Lung (tissue), 12 donors: ENCODE measurements around the gene QKI. TPM values are rescaled to one million over a fixed set of nuclear protein-coding genes. Genes with fewer than 3 reads are reported as not detected.

ENCODE experiments used
- ATAC-seq: fragments of 200-7000 bp; cut with Tn5 transposase; one replicate; pipeline ENCODE4 v1.9.1; 2020; ENCODE audit warnings: moderate number of reproducible peaks; ENCODE audit not compliant: insufficient read depth, low FRiP score
- DNase-seq, 3 donors: peaks; one replicate each; pipeline ENCODE4 v3.0.0-alpha.2; 2013 to 2017
- H3K27ac ChIP-seq, 2 donors: one replicate each; pipeline ENCODE4 v1.5.1; 2013; ENCODE audit warnings: mild to moderate bottlenecking in 2 of 2, moderate library complexity in 2 of 2, control low read depth in 1 of 2, inconsistent platforms in 1 of 2, low read depth in 1 of 2, low read length in 1 of 2
- H3K27me3 ChIP-seq, 3 donors: one replicate each; pipeline ENCODE4 v1.5.1; 2013; ENCODE audit warnings: low read length in 2 of 3; ENCODE audit not compliant: control insufficient read depth in 3 of 3, insufficient read depth in 3 of 3
- H3K36me3 ChIP-seq, 4 donors: one replicate each; pipeline ENCODE4 v1.5.1; 2013; ENCODE audit warnings: low read length in 4 of 4, mild to moderate bottlenecking in 1 of 4, moderate library complexity in 1 of 4; ENCODE audit not compliant: control insufficient read depth in 4 of 4, insufficient read depth in 4 of 4
- H3K4me1 ChIP-seq, 5 donors: one replicate each; pipeline ENCODE4 v1.5.1; 2013; ENCODE audit warnings: low read length in 5 of 5, mild to moderate bottlenecking in 2 of 5, moderate library complexity in 1 of 5; ENCODE audit not compliant: control insufficient read depth in 5 of 5, insufficient read depth in 5 of 5
- H3K4me3 ChIP-seq: one replicate; pipeline ENCODE4 v1.5.1; 2013; ENCODE audit warnings: mild to moderate bottlenecking, control low read depth, moderate library complexity
- H3K9ac ChIP-seq, 2 donors: one replicate each; pipeline ENCODE4 v1.5.1; 2013; ENCODE audit warnings: low read length in 2 of 2, control low read depth in 1 of 2; ENCODE audit not compliant: insufficient read depth in 1 of 2
- H3K9me3 ChIP-seq, 4 donors: one replicate each; pipeline ENCODE4 v1.5.1; 2013; ENCODE audit warnings: low read length in 3 of 4, mild to moderate bottlenecking in 1 of 4, moderate library complexity in 1 of 4; ENCODE audit not compliant: control insufficient read depth in 4 of 4, insufficient read depth in 3 of 4
- WGBS, 2 donors: extraction: QIAGEN DNeasy Blood & Tissue Kit; methylation state at CpG; one replicate each; pipeline ENCODE4 v1.1.7; 2013; 5-methylcytosine and 5-hydroxymethylcytosine counted together
- polyA plus RNA-seq, 2 donors: library from polyadenylated mRNA; stranded (reverse); fragments of 200-250 nt; gene quantifications; one replicate each; pipeline ENCODE4 v1.2.1, GENCODE V29; 2013
- total RNA-seq, 2 donors: library from RNA; depleted of rRNA in 1 of 2; stranded (reverse); fragments of >200 nt in 1 of 2; gene quantifications; one replicate each; pipeline ENCODE4 v1.2.1, GENCODE V29; 2014 to 2021
- TF ChIP-seq, protein P1 (sequence below): IDR thresholded peaks from 2 replicates; pipeline ENCODE4 v1.5.1; 2012; ENCODE audit warnings: mild to moderate bottlenecking; ENCODE audit errors: control extremely low read depth, extremely low read depth
- donor health status: control.
- donor health status: control.
- donor health status: Bipolar disorder and iron deficiency.
- donor health status: healthy.
- donor health status: DM: yes; HTN: yes; CAD: no.

QKI gene
- total and polyA plus RNA-seq, 4 donors: 20.6 to 228 (median 114) TPM

DNA sequence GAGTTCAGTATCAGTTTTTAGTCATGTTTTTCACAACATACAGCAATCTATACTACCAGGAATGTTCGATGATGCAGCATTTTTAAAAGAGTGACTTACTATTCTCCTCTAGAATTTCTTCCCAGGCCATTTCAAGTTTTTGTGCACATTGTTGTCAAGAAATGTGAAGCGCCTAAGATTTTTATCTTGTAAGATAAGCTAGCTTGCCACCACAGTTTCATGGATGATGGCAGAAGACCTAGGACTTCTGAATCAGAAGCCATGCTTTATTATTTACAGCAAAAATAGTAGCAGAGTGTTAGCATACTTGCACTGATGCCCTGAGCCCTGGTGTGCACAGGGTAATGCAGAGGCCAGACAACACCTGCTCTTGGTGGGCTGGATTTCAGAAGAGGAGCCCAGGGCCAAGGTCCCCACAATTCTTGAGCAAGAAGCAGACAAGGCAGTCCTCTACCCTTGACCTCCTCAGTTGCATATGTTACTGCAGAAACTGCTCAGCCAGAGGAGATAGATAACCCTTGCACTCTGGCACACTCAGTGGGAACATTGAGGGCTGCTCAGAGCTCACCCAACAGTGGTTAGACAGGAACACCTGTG is 99.2 kb downstream of the QKI start:
- ATAC-seq (no peak), DNase-seq (no peak)
- TF ChIP-seq, protein P1, sequence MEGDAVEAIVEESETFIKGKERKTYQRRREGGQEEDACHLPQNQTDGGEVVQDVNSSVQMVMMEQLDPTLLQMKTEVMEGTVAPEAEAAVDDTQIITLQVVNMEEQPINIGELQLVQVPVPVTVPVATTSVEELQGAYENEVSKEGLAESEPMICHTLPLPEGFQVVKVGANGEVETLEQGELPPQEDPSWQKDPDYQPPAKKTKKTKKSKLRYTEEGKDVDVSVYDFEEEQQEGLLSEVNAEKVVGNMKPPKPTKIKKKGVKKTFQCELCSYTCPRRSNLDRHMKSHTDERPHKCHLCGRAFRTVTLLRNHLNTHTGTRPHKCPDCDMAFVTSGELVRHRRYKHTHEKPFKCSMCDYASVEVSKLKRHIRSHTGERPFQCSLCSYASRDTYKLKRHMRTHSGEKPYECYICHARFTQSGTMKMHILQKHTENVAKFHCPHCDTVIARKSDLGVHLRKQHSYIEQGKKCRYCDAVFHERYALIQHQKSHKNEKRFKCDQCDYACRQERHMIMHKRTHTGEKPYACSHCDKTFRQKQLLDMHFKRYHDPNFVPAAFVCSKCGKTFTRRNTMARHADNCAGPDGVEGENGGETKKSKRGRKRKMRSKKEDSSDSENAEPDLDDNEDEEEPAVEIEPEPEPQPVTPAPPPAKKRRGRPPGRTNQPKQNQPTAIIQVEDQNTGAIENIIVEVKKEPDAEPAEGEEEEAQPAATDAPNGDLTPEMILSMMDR: no peak
- peaks cover 0 to 2% (median 0%) of the 10 kb centered on the region in 4 donors for H3K36me3 ChIP-seq
- H3K27me3 ChIP-seq: no peaks in the 10 kb centered on the region
- no peak overlapping the region for H3K9ac ChIP-seq
- no peak overlapping the region for H3K4me3 ChIP-seq
- H3K27ac ChIP-seq: no peak overlapping the region
- H3K4me1 ChIP-seq: peaks cover 0 to 3% (median 0%) of the 10 kb centered on the region in 5 donors
- no peaks in the 10 kb centered on the region for H3K9me3 ChIP-seq
- 89 to 94% methylated on average over 2 of the region's 2 CpGs for WGBS, 2 donors

DNA sequence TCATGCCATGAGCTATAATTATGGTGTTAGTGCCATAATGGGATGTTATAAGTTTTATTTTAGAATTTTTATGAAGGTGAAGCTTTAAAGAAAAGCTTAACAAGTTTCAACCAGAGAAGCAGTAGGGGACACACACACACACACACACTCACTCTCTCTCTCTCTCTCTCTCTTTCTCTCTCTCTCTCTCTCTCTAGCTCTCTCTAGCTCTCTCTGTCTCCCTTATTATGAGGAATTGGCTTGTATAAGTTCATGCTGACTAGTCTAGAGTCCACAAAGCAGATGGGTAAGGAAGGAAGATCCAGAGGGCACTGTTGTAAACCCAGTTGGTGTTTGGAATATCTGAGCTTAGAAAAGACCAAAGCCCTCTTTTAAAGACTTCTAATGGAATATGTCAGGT is 102.4 kb downstream of the QKI start:
- Histone ChIP-seq H3K36me3 (peaks cover 0 to 3% (median 0%) of the 10 kb centered on the region in 4 donors), H3K27ac (no peak overlapping the region), H3K9ac (no peak overlapping the region), H3K4me1 (peaks cover 0 to 10% (median 3%) of the 10 kb centered on the region in 5 donors), H3K4me3 (no peak overlapping the region), H3K27me3 (no peaks in the 10 kb centered on the region), H3K9me3 (no peaks in the 10 kb centered on the region)
- DNase-seq: peak in 1 of 3 donors; percentile 22
- ATAC-seq: no peak
- TF ChIP-seq, protein P1: no peak

DNA sequence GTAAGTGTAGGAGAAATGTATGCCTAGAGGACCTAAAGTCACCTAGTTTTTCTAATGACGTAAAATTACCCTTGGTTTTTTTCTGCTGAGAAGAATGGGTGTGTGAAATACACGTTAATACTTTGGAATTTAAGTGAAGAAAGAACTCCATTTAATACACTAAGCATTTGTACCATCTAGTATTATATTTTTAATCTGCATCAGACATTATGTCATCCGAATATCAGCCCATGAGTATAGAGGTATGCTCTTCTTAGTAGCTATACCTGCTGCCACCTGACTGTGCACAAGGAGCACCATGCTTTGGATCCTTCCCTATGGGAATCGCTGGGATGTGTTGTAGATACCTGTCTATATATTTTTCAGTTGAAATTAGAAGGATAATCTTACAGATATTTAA is 106.4 kb downstream of the QKI start:
- Histone ChIP-seq H3K9me3 (no peaks in the 10 kb centered on the region), H3K4me3 (no peak overlapping the region), H3K36me3 (peaks cover 0 to 7% (median under 1%) of the 10 kb centered on the region in 4 donors), H3K9ac (no peak overlapping the region), H3K4me1 (peaks cover 0 to 22% (median 1%) of the 10 kb centered on the region in 5 donors), H3K27ac (no peak overlapping the region), H3K27me3 (no peaks in the 10 kb centered on the region)
- ATAC-seq (no peak), DNase-seq (no peak)
- TF ChIP-seq, protein P1: no peak
- WGBS, 2 donors: 93 to 94% methylated on average over 4 of the region's 4 CpGs

DNA sequence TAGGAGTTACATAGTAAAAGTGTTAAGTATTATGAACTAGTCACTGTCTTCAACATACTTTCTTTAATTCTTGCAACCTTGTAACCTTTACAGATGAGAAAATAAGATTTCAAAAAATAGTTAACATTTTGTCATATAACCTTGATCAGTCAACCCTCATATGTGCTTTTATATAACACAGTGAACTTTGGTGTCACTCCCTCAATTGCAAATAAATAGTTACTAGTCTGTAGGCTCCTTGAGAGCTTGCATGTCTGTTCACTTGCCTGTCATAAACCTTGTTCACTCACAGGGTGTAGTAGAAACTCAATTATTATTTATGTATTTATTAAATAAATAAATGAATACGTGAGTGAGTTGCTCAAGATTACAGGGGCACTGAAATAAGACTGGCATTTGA is 107.5 kb downstream of the QKI start:
- ATAC-seq: no peak
- WGBS, 2 donors: 57 to 76% methylated on average over 1 of the region's 1 CpG

More for the DNA sequence above, 107.5 kb downstream of the QKI start:
- H3K27ac ChIP-seq: peak overlapping the region in 1 of 2 donors; percentile 56
- no peaks in the 10 kb centered on the region for H3K27me3 ChIP-seq
- H3K36me3 ChIP-seq: peaks cover 0 to 7% (median under 1%) of the 10 kb centered on the region in 4 donors
- DNase-seq: no peak
- H3K4me1 ChIP-seq: peaks cover 0 to 24% (median 2%) of the 10 kb centered on the region in 5 donors
- TF ChIP-seq, protein P1: no peak
- H3K9me3 ChIP-seq: no peaks in the 10 kb centered on the region
- no peak overlapping the region for H3K4me3 ChIP-seq
- H3K9ac ChIP-seq: no peak overlapping the region
